AG04450 (cell line): ENCODE results near the gene ATP1A3. TPM values are rescaled to one million over a fixed set of nuclear protein-coding genes. Genes with fewer than 3 reads are reported as not detected.

ENCODE experiments used
- CTCF ChIA-PET: fragments of 300-600, 350-600 bp; formaldehyde crosslinking; extraction: SDS; loops from one replicate; lab custom pipeline; 2022; ENCODE audit warnings: antibody characterized with exemption, inconsistent platforms; lab: Charles Lee
- POLR2A ChIA-PET: fragments of 350-600 bp; formaldehyde crosslinking; extraction: SDS; loops from one replicate; lab custom pipeline; 2021; ENCODE audit warnings: antibody characterized with exemption, inconsistent platforms; lab: Yijun Ruan, JAX
- DNase-seq: peaks from one replicate; pipeline ENCODE4 v3.0.0-alpha.2; 2011; ENCODE audit warnings: low read depth, low spot score
- H3K27ac ChIP-seq: one replicate; pipeline ENCODE4 v1.5.1; 2012; ENCODE audit warnings: low read depth, low read length, control low read depth
- H3K27me3 ChIP-seq: one replicate; pipeline ENCODE4 v1.6.0; 2012; ENCODE audit warnings: low read length; ENCODE audit not compliant: control insufficient read depth, insufficient read depth
- H3K4me3 ChIP-seq: 2 replicates; pipeline ENCODE4 v1.5.1; 2011; ENCODE audit warnings: mild to moderate bottlenecking, low read depth, low read length, control low read depth
- H3K9me3 ChIP-seq: 2 replicates; pipeline ENCODE4 v1.5.1; 2012; ENCODE audit warnings: low read length; ENCODE audit not compliant: control insufficient read depth, insufficient read depth
- polyA plus RNA-seq: library from polyadenylated mRNA; depleted of rRNA; stranded (reverse); fragments of >200 nt; gene quantifications from 2 replicates; pipeline ENCODE4 v1.2.3, GENCODE V29; 2011
- TF ChIP-seq, protein P1 (sequence below): IDR thresholded peaks from 2 replicates; pipeline ENCODE4 v1.5.1; 2011; ENCODE audit warnings: low read depth, low read length, control low read depth, inconsistent platforms

ATP1A3 gene
- polyA plus RNA-seq, 1 experiment, result not detected

DNA sequence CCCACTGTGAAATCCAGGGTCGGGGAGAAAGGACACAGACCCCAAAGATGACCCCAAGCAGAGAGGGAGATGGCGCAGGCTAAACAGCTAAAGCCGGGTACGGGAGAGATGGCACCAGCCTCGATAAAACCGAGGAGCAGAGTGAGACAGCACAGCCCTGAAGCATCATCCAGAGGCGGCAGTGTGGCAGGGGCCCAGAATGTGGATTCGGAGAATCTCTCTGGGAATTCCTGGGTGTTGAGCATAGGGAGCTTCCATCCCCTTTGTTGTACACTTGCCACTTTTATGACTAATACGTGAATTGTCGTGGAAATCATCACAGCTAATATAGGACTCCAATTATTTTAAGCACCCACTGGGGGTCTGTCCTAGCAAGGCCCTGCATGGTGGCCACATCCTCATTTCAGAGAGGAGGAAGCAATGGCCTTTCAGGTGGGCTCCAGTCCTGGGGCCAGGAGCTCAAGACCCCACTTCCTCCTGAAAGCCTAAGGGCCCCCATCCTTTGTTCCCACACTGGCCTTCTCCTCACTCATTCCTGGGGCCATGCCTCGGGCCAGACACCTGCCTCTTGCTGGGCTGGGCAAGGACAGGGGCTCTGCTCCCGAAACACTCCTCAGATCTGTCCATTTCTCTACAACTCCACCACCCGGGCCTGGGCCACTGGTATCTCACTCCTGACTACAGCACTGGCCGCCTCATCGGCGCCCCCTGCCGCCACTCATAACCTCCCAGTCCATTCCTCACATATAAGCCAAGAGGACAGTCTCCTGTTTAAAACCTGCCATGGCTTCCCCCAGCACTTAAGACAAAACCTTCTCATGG is 29.3 kb upstream of the ATP1A3 start:
- ChIA-PET CTCF (interaction anchor here (1.3 to 2.2 kb wide), 3 partner anchors 10 to 12 kb away, joined by 4 to 14 read pairs (median 7); no protein-coding TSS in a partner anchor), POLR2A (no interaction called here)
- DNase-seq, result no peak
- no peaks in the 10 kb centered on the region for H3K9me3 ChIP-seq
- TF ChIP-seq, protein P1, sequence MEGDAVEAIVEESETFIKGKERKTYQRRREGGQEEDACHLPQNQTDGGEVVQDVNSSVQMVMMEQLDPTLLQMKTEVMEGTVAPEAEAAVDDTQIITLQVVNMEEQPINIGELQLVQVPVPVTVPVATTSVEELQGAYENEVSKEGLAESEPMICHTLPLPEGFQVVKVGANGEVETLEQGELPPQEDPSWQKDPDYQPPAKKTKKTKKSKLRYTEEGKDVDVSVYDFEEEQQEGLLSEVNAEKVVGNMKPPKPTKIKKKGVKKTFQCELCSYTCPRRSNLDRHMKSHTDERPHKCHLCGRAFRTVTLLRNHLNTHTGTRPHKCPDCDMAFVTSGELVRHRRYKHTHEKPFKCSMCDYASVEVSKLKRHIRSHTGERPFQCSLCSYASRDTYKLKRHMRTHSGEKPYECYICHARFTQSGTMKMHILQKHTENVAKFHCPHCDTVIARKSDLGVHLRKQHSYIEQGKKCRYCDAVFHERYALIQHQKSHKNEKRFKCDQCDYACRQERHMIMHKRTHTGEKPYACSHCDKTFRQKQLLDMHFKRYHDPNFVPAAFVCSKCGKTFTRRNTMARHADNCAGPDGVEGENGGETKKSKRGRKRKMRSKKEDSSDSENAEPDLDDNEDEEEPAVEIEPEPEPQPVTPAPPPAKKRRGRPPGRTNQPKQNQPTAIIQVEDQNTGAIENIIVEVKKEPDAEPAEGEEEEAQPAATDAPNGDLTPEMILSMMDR, result peak; percentile 41; the same call in 1 of the 2 replicates
- H3K27ac ChIP-seq, result no peak overlapping the region
- H3K27me3 ChIP-seq, result peaks cover 4% of the 10 kb centered on the region
- no peak overlapping the region for H3K4me3 ChIP-seq

DNA sequence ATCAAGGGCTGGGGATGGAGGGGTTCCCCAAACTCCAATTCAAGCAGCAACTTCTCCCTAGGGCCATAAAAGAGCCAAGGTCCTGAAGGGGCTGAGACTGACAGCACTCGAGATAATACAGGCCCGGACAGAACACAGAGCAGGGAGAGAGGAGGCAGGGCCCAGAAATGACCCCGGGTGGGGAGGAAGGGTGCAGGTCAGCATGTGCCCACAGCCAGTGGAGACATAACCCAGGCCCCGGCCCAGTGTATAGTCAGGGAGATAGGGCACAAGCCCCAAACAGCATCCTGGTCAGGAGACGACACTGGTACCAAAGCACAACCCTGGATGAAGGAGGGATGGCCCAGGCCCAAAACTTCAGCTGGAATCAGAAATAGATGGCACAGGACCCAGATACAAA is 28.6 kb upstream of the ATP1A3 start:
- ChIA-PET CTCF (interaction anchor here (1.3 to 2.2 kb wide), 3 partner anchors 10 to 12 kb away, joined by 4 to 14 read pairs (median 7); no protein-coding TSS in a partner anchor), POLR2A (no interaction called here)
- Histone ChIP-seq H3K9me3 (no peaks in the 10 kb centered on the region), H3K27me3 (peaks cover 4% of the 10 kb centered on the region), H3K27ac (no peak overlapping the region), H3K4me3 (no peak overlapping the region)
- no peak for DNase-seq
- TF ChIP-seq, protein P1, result no peak

DNA sequence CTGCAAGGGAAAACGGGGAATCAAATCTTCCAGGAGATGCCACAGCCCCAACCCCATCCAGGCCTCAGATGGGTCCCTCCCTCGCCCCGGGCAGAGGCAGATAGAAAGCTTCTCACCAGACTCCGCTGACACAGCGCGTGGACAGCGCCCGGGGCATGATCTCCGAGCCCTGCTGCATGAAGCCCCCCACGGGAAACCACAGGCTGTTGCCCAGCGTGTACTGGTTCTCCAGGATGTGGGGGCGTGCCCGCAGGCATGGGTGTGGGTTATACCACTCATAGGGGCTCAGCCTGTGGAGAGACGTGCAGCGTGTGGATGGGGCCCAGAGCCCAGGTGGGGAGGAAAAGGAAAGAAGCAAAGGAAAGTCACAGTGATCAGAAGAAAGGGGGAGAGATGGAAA is 27.2 kb upstream of the ATP1A3 start:
- DNase-seq, result no peak
- Histone ChIP-seq H3K4me3 (no peak overlapping the region), H3K27me3 (peaks cover 4% of the 10 kb centered on the region), H3K27ac (no peak overlapping the region), H3K9me3 (no peaks in the 10 kb centered on the region)
- ChIA-PET POLR2A (no interaction called here), CTCF (interaction anchor here (1.3 to 1.6 kb wide), 2 partner anchors 11 to 13 kb away, joined by 4 to 5 read pairs; no protein-coding TSS in a partner anchor)
- TF ChIP-seq, protein P1, result no peak

DNA sequence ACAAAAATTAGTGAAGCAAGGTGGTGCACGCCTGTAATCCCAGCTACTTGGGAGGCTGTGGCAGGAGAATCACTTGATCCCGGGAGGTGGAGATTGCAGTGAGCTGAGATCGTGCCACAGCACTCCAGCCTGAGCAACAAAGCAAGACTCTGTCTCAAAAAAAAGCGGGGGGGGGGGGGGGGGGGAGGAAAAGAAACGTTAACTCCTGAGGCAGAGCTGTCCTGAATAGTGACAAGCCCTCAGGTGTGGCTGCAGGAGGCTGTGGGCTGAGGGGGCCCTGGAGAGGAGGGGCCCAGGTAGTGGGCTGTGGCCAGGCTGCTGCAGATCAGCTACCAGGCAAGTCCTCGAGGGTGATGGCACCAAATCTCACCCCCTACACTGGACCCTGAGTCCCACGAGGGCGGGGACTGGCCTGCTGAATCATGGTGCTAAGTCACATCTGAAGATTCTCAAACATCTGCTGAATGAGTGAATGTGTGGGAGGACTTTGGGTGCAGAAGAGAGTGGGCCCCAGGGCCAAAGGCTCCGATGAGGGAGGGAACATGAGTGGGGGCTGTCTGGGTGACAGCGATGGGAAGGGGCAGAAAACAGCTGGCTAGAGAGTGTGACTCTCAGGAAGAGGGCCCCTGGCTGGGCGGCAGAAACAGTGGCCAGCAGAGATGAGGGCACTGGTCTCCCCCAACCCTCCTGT is 24.6 kb upstream of the ATP1A3 start:
- Histone ChIP-seq H3K27ac (no peak overlapping the region), H3K27me3 (peaks cover 4% of the 10 kb centered on the region), H3K4me3 (no peak overlapping the region), H3K9me3 (no peaks in the 10 kb centered on the region)
- DNase-seq, result no peak
- CTCF ChIA-PET, result interaction anchor here (1.7 to 2.1 kb wide), 2 partner anchors 10 to 16 kb away, joined by 3 to 13 read pairs; no protein-coding TSS in a partner anchor
- TF ChIP-seq, protein P1, result no peak
- POLR2A ChIA-PET, result no interaction called here
